ENCODE data around the gene ARHGEF25. TPM values are rescaled to one million over a fixed set of nuclear protein-coding genes. Genes with fewer than 3 reads are reported as not detected.
"Not testable (repeated sequence)": the region's sequence is repeated elsewhere in the genome, so short reads cannot be mapped to it uniquely, and the experiment has no call there.

Gene ARHGEF25
- total and polyA plus RNA-seq, 7 donors: 2.9 to 9.2 (median 4.2) TPM

DNA sequence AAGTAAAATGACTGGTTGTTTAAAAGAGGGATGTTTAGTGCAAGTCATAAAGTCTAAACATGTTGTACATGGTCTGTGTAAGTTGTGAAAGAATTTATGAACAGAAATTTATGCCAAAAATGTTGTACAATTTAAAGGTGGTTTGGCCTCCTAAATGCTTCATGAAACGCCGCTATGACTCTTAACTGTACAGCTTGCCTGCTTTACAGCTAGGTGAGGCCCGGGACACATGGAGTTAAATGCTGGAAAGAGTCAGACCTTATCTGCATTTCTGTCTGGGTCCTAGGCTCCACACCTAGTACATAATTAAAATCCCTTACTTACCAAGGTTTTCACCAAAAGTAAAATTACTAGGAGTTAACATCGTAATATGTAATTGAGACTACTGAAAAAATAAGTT lies 50.1 kb downstream of the ARHGEF25 start:
- DNase-seq: no peak
- Histone ChIP-seq H3K27me3 (ENCODE audit: insufficient read depth in 3 of 3, low read length in 2 of 3) (no peaks in the 10 kb centered on the region), H3K9me3 (no peaks in the 10 kb centered on the region), H3K27ac (no peak overlapping the region), H3K36me3 (ENCODE audit: insufficient read depth in 1 of 2, low read depth in 1 of 2) (no peaks in the 10 kb centered on the region), H3K4me3 (no peak overlapping the region), H3K4me1 (no peaks in the 10 kb centered on the region)
- TF ChIP-seq, protein P1, sequence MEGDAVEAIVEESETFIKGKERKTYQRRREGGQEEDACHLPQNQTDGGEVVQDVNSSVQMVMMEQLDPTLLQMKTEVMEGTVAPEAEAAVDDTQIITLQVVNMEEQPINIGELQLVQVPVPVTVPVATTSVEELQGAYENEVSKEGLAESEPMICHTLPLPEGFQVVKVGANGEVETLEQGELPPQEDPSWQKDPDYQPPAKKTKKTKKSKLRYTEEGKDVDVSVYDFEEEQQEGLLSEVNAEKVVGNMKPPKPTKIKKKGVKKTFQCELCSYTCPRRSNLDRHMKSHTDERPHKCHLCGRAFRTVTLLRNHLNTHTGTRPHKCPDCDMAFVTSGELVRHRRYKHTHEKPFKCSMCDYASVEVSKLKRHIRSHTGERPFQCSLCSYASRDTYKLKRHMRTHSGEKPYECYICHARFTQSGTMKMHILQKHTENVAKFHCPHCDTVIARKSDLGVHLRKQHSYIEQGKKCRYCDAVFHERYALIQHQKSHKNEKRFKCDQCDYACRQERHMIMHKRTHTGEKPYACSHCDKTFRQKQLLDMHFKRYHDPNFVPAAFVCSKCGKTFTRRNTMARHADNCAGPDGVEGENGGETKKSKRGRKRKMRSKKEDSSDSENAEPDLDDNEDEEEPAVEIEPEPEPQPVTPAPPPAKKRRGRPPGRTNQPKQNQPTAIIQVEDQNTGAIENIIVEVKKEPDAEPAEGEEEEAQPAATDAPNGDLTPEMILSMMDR (IDR thresholded peaks at IDR 0.05): no peak
- no peak for ATAC-seq
- intact Hi-C loops (cut with DNase I): no loop called here
- 85 to 93% (median 89%) methylated on average over 4 of the region's 4 CpGs for WGBS, 3 donors

GRCh38 chr12:57665066-57665820 lies 54.0 kb downstream of the ARHGEF25 start:
- H3K27ac ChIP-seq; H3K4me1 ChIP-seq; H3K36me3 ChIP-seq (ENCODE audit: insufficient read depth in 1 of 2, low read depth in 1 of 2); H3K4me3 ChIP-seq; H3K27me3 ChIP-seq (ENCODE audit: insufficient read depth in 3 of 3, low read length in 2 of 3); intact Hi-C loops (cut with DNase I); H3K9me3 ChIP-seq; ATAC-seq; DNase-seq: not testable (repeated sequence)
- WGBS, 3 donors: 84 to 88% (median 87%) methylated on average over 30 to 34 of the region's 34 CpGs

Other genes starting within 250 kb of the ARHGEF25 start
- gene R3HDM2, start 180.4 kb upstream of the ARHGEF25 start, total RNA-seq: 10 to 100 TPM; 41.4 to 64.9 (median 45.0) TPM
- gene R3HDM2, start 180.4 kb upstream of the ARHGEF25 start, polyA plus RNA-seq: 10 to 100 TPM; 12.1 to 22.6 (median 20.9) TPM
- under 1 TPM in 2 of 4 donors, not detected in 2; 0.18 to 0.21 TPM for gene INHBC, start 176.7 kb upstream of the ARHGEF25 start, total RNA-seq
- under 1 TPM in 1 of 3 donors, not detected in 2; 0.05 TPM for gene INHBC, start 176.7 kb upstream of the ARHGEF25 start, polyA plus RNA-seq
- 1 to 10 TPM in 2 of 4 donors, under 1 TPM in 2; 0.23 to 6.8 (median 2.1) TPM for gene INHBE, start 156.1 kb upstream of the ARHGEF25 start, total RNA-seq
- gene INHBE, start 156.1 kb upstream of the ARHGEF25 start, polyA plus RNA-seq: 1 to 10 TPM in 1 of 3 donors, under 1 TPM in 2; 0.18 to 1.4 (median 0.18) TPM
- under 1 TPM in 3 of 4 donors, not detected in 1; 0.07 to 0.86 (median 0.61) TPM for gene GLI1, start 151.7 kb upstream of the ARHGEF25 start, total RNA-seq
- gene GLI1, start 151.7 kb upstream of the ARHGEF25 start, polyA plus RNA-seq: under 1 TPM; 0.21 to 0.34 (median 0.23) TPM
- 1 to 10 TPM; 1.3 to 5.4 (median 4.1) TPM for gene ARHGAP9, start 131.6 kb upstream of the ARHGEF25 start, total RNA-seq
- gene ARHGAP9, start 131.6 kb upstream of the ARHGEF25 start, polyA plus RNA-seq: 1 to 10 TPM in 2 of 3 donors, under 1 TPM in 1; 0.91 to 2.0 (median 1.4) TPM
- gene MARS1, start 123.4 kb upstream of the ARHGEF25 start, total RNA-seq: 10 to 100 TPM; 68.6 to 88.0 (median 83.7) TPM
- gene MARS1, start 123.4 kb upstream of the ARHGEF25 start, polyA plus RNA-seq: 10 to 100 TPM; 41.2 to 97.4 (median 77.7) TPM
- gene DDIT3, start 90.9 kb upstream of the ARHGEF25 start, total RNA-seq: 10 to 100 TPM; 11.1 to 59.5 (median 19.6) TPM
- 100 to 1,000 TPM in 1 of 3 donors, 10 to 100 TPM in 2; 62.5 to 224 (median 68.9) TPM for gene DDIT3, start 90.9 kb upstream of the ARHGEF25 start, polyA plus RNA-seq
- gene MBD6, start 88.6 kb upstream of the ARHGEF25 start, total RNA-seq: 10 to 100 TPM; 29.5 to 52.9 (median 39.5) TPM
- gene MBD6, start 88.6 kb upstream of the ARHGEF25 start, polyA plus RNA-seq: 10 to 100 TPM; 11.6 to 18.4 (median 17.5) TPM
- gene DCTN2, start 64.2 kb upstream of the ARHGEF25 start, total RNA-seq: 100 to 1,000 TPM in 2 of 4 donors, 10 to 100 TPM in 2; 91.0 to 128 (median 103) TPM
- gene DCTN2, start 64.2 kb upstream of the ARHGEF25 start, polyA plus RNA-seq: 100 to 1,000 TPM; 107 to 165 (median 123) TPM
- gene KIF5A, start 61.4 kb upstream of the ARHGEF25 start, total RNA-seq: under 1 TPM in 3 of 4 donors, not detected in 1; 0.04 to 0.21 (median 0.14) TPM
- under 1 TPM; 0.01 to 0.18 (median 0.04) TPM for gene KIF5A, start 61.4 kb upstream of the ARHGEF25 start, polyA plus RNA-seq
- 10 to 100 TPM in 2 of 4 donors, 1 to 10 TPM in 2; 8.1 to 13.3 (median 9.9) TPM for gene PIP4K2C, start 20.2 kb upstream of the ARHGEF25 start, total RNA-seq
- gene PIP4K2C, start 20.2 kb upstream of the ARHGEF25 start, polyA plus RNA-seq: 10 to 100 TPM in 2 of 3 donors, 1 to 10 TPM in 1; 7.7 to 16.4 (median 16.0) TPM
- gene DTX3, start 6.6 kb upstream of the ARHGEF25 start, total RNA-seq: 1 to 10 TPM; 3.5 to 9.1 (median 4.2) TPM
- 1 to 10 TPM; 4.4 to 5.2 (median 4.5) TPM for gene DTX3, start 6.6 kb upstream of the ARHGEF25 start, polyA plus RNA-seq
- gene B4GALNT1, start 21.8 kb downstream of the ARHGEF25 start, total RNA-seq: 10 to 100 TPM in 3 of 4 donors, 1 to 10 TPM in 1; 9.1 to 26.6 (median 12.1) TPM
- 10 to 100 TPM in 1 of 3 donors, 1 to 10 TPM in 2; 8.2 to 46.7 (median 8.8) TPM for gene B4GALNT1, start 21.8 kb downstream of the ARHGEF25 start, polyA plus RNA-seq
- gene OS9, start 82.7 kb downstream of the ARHGEF25 start, total RNA-seq: 10 to 100 TPM; 56.6 to 64.4 (median 61.5) TPM
- gene OS9, start 82.7 kb downstream of the ARHGEF25 start, polyA plus RNA-seq: 10 to 100 TPM; 53.0 to 76.4 (median 74.6) TPM
- gene AGAP2, start 127.3 kb downstream of the ARHGEF25 start, total RNA-seq: 1 to 10 TPM; 3.5 to 9.6 (median 5.8) TPM
- gene AGAP2, start 127.3 kb downstream of the ARHGEF25 start, polyA plus RNA-seq: 1 to 10 TPM; 2.5 to 3.9 (median 2.9) TPM
- gene TSPAN31, start 133.6 kb downstream of the ARHGEF25 start, total RNA-seq: 10 to 100 TPM; 14.6 to 21.0 (median 18.8) TPM
- gene TSPAN31, start 133.6 kb downstream of the ARHGEF25 start, polyA plus RNA-seq: 10 to 100 TPM; 16.8 to 31.2 (median 23.2) TPM
- 10 to 100 TPM; 38.0 to 74.1 (median 53.6) TPM for gene CDK4, start 140.9 kb downstream of the ARHGEF25 start, total RNA-seq
- 100 to 1,000 TPM in 1 of 3 donors, 10 to 100 TPM in 2; 52.8 to 105 (median 56.6) TPM for gene CDK4, start 140.9 kb downstream of the ARHGEF25 start, polyA plus RNA-seq
- 1 to 10 TPM; 7.8 to 9.4 (median 8.8) TPM for gene MARCHF9, start 143.7 kb downstream of the ARHGEF25 start, total RNA-seq
- 1 to 10 TPM; 5.7 to 8.8 (median 7.2) TPM for gene MARCHF9, start 143.7 kb downstream of the ARHGEF25 start, polyA plus RNA-seq
- under 1 TPM in 3 of 4 donors, not detected in 1; 0.42 to 0.54 (median 0.50) TPM for gene CYP27B1, start 155.6 kb downstream of the ARHGEF25 start, total RNA-seq
- under 1 TPM in 2 of 3 donors, not detected in 1; 0.06 to 0.10 TPM for gene CYP27B1, start 155.6 kb downstream of the ARHGEF25 start, polyA plus RNA-seq
- 10 to 100 TPM; 24.3 to 56.5 (median 30.4) TPM for gene METTL1, start 160.7 kb downstream of the ARHGEF25 start, total RNA-seq
- gene METTL1, start 160.7 kb downstream of the ARHGEF25 start, polyA plus RNA-seq: 10 to 100 TPM; 18.8 to 80.9 (median 19.0) TPM
- 1 to 10 TPM in 3 of 4 donors, under 1 TPM in 1; 0.89 to 1.9 (median 1.4) TPM for gene EEF1AKMT3, start 161.2 kb downstream of the ARHGEF25 start, total RNA-seq
- 1 to 10 TPM in 1 of 3 donors, under 1 TPM in 2; 0.62 to 2.0 (median 0.66) TPM for gene EEF1AKMT3, start 161.2 kb downstream of the ARHGEF25 start, polyA plus RNA-seq
- gene TSFM, start 171.4 kb downstream of the ARHGEF25 start, total RNA-seq: 10 to 100 TPM; 31.5 to 52.8 (median 50.2) TPM
- 10 to 100 TPM; 39.5 to 74.3 (median 59.2) TPM for gene TSFM, start 171.4 kb downstream of the ARHGEF25 start, polyA plus RNA-seq
- 1 to 10 TPM; 1.9 to 7.5 (median 4.7) TPM for gene AVIL, start 207.3 kb downstream of the ARHGEF25 start, total RNA-seq
- 1 to 10 TPM in 2 of 3 donors, under 1 TPM in 1; 0.94 to 4.6 (median 1.8) TPM for gene AVIL, start 207.3 kb downstream of the ARHGEF25 start, polyA plus RNA-seq
- gene CTDSP2, start 235.3 kb downstream of the ARHGEF25 start, total RNA-seq: 10 to 100 TPM; 71.3 to 91.8 (median 80.0) TPM
- 10 to 100 TPM; 13.9 to 64.7 (median 44.5) TPM for gene CTDSP2, start 235.3 kb downstream of the ARHGEF25 start, polyA plus RNA-seq

Measured in psoas muscle (tissue), 8 donors.